Hepatocyte (in vitro differentiated cells): ENCODE results near the gene SGTA. TPM values are rescaled to one million over a fixed set of nuclear protein-coding genes. Genes with fewer than 3 reads are reported as not detected.

Experiments
- DNase-seq: peaks from one replicate; pipeline ENCODE4 v3.0.0-alpha.2; 2016; ENCODE audit warnings: low spot score
- H2AFZ ChIP-seq: fragments of 200-600 bp; sonication (generic); 2 replicates; pipeline ENCODE4 v1.6.0; 2016; ENCODE audit warnings: antibody characterized with exemption, mild to moderate bottlenecking
- H3K27ac ChIP-seq: fragments of 200-600 bp; sonication (generic); 2 replicates; pipeline ENCODE4 v1.5.1; 2016; ENCODE audit warnings: mild to moderate bottlenecking
- H3K27me3 ChIP-seq: fragments of 200-600 bp; sonication (generic); 2 replicates; pipeline ENCODE4 v1.6.1; 2016
- H3K36me3 ChIP-seq: fragments of 200-600 bp; sonication (generic); replicated peaks from 2 replicates; pipeline ENCODE4 v1.5.1; 2016; ENCODE audit warnings: low read depth; ENCODE audit not compliant: insufficient read depth
- H3K4me1 ChIP-seq: fragments of 200-600 bp; sonication (generic); 2 replicates; pipeline ENCODE4 v1.5.1; 2016; ENCODE audit warnings: mild to moderate bottlenecking, moderate library complexity; ENCODE audit not compliant: insufficient read depth
- H3K4me2 ChIP-seq: fragments of 200-600 bp; sonication (generic); 2 replicates; pipeline ENCODE4 v1.6.0; 2016
- H3K4me3 ChIP-seq: fragments of 200-600 bp; sonication (generic); 2 replicates; pipeline ENCODE4 v1.5.1; 2016; ENCODE audit warnings: mild to moderate bottlenecking
- H3K79me2 ChIP-seq: fragments of 200-600 bp; sonication (generic); 2 replicates; pipeline ENCODE4 v1.6.0; 2017; ENCODE audit warnings: mild to moderate bottlenecking
- H3K9me2 ChIP-seq: fragments of 200-600 bp; sonication (generic); replicated peaks from 2 replicates; pipeline ENCODE4 v1.6.0; 2017; ENCODE audit warnings: mild to moderate bottlenecking; ENCODE audit not compliant: insufficient read depth
- H3K9me3 ChIP-seq: fragments of 200-600 bp; sonication (generic); 2 replicates; pipeline ENCODE4 v1.5.1; 2016; ENCODE audit warnings: low read depth, mild to moderate bottlenecking
- H4K20me1 ChIP-seq: fragments of 200-600 bp; sonication (generic); 2 replicates; pipeline ENCODE4 v1.6.0; 2016; ENCODE audit warnings: mild to moderate bottlenecking; ENCODE audit not compliant: insufficient read depth, poor library complexity, severe bottlenecking
- CTCF ChIP-seq: fragments of 200-600 bp; sonication (generic); IDR thresholded peaks from 2 replicates; pipeline ENCODE4 v1.5.1; 2016; ENCODE audit warnings: antibody characterized with exemption, mild to moderate bottlenecking; ENCODE audit not compliant: poor library complexity
- EZH2 ChIP-seq: fragments of 200-600 bp; sonication (generic); IDR thresholded peaks from 2 replicates; pipeline ENCODE4 v1.6.1; 2016; ENCODE audit warnings: antibody characterized with exemption, mild to moderate bottlenecking, borderline replicate concordance
- EZH2phosphoT487 ChIP-seq: fragments of 200-600 bp; sonication (generic); IDR thresholded peaks from one replicate; pipeline ENCODE4 v1.6.1; 2018; ENCODE audit warnings: antibody characterized with exemption, mild to moderate bottlenecking, low read depth, moderate library complexity; ENCODE audit not compliant: unreplicated experiment, severe bottlenecking
- WGBS: methylation state at CpG from one replicate; pipeline ENCODE4 v1.1.6; 2016; ENCODE audit warnings: low lambda C conversion rate; ENCODE audit errors: missing lambda C conversion rate; 5-methylcytosine and 5-hydroxymethylcytosine counted together
- polyA plus RNA-seq: library from polyadenylated mRNA; unstranded; fragments of >200 nt; fragmentation: Nextera tagmentation; extraction: Ambion mirVana; gene quantifications from 2 replicates; pipeline ENCODE4 v1.2.1, GENCODE V29; 2016
- total RNA-seq: library from RNA; depleted of rRNA; stranded (reverse); fragments of >200 nt; gene quantifications from 2 replicates; pipeline ENCODE4 v1.2.3, GENCODE V29; 2014

Gene SGTA
- total and polyA plus RNA-seq, 2 experiments from 2014 or later: 37.4 to 62.8 TPM

GRCh38 chr19:2808129-2808941 lies 25.3 kb upstream of the SGTA start:
- no peak overlapping the region for H2AFZ ChIP-seq
- H3K9me3 ChIP-seq: no peaks in the 10 kb centered on the region
- no peak for TF ChIP-seq EZH2phosphoT487
- no peaks in the 10 kb centered on the region for H3K9me2 ChIP-seq
- H3K27ac ChIP-seq: no peak overlapping the region
- no peak overlapping the region for H3K4me3 ChIP-seq
- H4K20me1 ChIP-seq: no peaks in the 10 kb centered on the region
- 96% methylated on average over 34 of the region's 41 CpGs for WGBS
- H3K79me2 ChIP-seq: no peaks in the 10 kb centered on the region
- DNase-seq: no peak
- no peaks in the 10 kb centered on the region for H3K36me3 ChIP-seq
- no peaks in the 10 kb centered on the region for H3K27me3 ChIP-seq
- no peaks in the 10 kb centered on the region for H3K4me1 ChIP-seq
- H3K4me2 ChIP-seq: no peak overlapping the region

GRCh38 chr19:2807379-2808128 lies 24.5 kb upstream of the SGTA start:
- Histone ChIP-seq H3K9me3 (no peaks in the 10 kb centered on the region), H4K20me1 (no peaks in the 10 kb centered on the region), H3K4me3 (no peak overlapping the region), H3K4me2 (no peak overlapping the region), H3K4me1 (no peaks in the 10 kb centered on the region), H3K36me3 (no peaks in the 10 kb centered on the region), H3K27ac (no peak overlapping the region), H2AFZ (no peak overlapping the region), H3K9me2 (no peaks in the 10 kb centered on the region), H3K27me3 (no peaks in the 10 kb centered on the region), H3K79me2 (no peaks in the 10 kb centered on the region)
- no peak for DNase-seq
- WGBS: 98% methylated on average over 43 of the region's 56 CpGs
- TF ChIP-seq CTCF (no peak), EZH2phosphoT487 (no peak)

DNA sequence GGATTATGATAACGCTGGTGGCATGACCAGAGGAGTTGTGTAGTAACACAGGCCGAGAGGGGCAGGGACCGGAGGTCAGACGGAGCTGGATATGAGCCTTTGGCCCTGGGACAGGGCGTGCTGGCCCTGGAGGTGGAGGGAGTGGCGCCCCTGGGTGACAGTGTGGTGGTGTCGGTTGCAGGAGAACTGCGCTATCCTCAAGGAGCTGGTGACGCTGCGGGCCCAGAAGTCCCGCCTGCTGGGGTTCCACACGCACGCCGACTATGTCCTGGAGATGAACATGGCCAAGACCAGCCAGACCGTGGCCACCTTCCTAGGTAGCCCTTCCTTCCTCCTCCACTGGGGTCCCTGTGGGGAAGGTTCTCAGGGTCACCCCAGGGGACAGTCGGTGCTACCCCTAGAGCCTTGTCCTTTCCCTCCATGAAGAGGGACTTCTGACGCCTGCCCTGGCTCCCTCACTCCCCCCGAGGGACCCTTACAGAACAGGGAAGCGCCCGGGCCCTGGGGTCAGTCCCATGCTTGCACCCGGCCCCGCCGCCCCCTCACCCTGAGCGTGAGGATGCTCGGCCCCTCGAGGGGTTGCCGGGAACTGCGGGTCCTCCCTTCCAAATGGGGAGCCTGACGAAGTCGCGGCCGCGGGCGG lies 23.8 kb upstream of the SGTA start:
- whole genome bisulfite sequencing: 96% methylated on average over 31 of the region's 34 CpGs
- H3K27me3 ChIP-seq: no peaks in the 10 kb centered on the region
- H3K9me2 ChIP-seq: no peaks in the 10 kb centered on the region
- no peak overlapping the region for H3K4me2 ChIP-seq
- H3K36me3 ChIP-seq: no peaks in the 10 kb centered on the region
- TF ChIP-seq EZH2 (no peak), EZH2phosphoT487 (no peak), CTCF (no peak)
- no peaks in the 10 kb centered on the region for H3K79me2 ChIP-seq
- no peak overlapping the region for H3K27ac ChIP-seq
- no peak overlapping the region for H3K4me3 ChIP-seq
- DNase-seq: no peak
- H4K20me1 ChIP-seq: no peaks in the 10 kb centered on the region
- H3K9me3 ChIP-seq: no peaks in the 10 kb centered on the region
- no peak overlapping the region for H2AFZ ChIP-seq
- no peaks in the 10 kb centered on the region for H3K4me1 ChIP-seq
